HEK293 (cell line): ENCODE data around the gene ALOX12B.

Experiments used
- HOXC10 ChIP-seq: sonication (generic); formaldehyde crosslinking; IDR thresholded peaks from 2 replicates; pipeline ENCODE4 v1.8.1; 2023; ENCODE audit warnings: mild to moderate bottlenecking, missing genetic modification reagents
- KLF9 ChIP-seq: fragments of 450-650 bp; formaldehyde crosslinking; IDR thresholded peaks from 2 replicates; pipeline ENCODE4 v1.5.1; 2016; ENCODE audit warnings: missing biosample characterization, missing genetic modification characterization, low read depth
- RBAK ChIP-seq: fragments of 450-650 bp; formaldehyde crosslinking; IDR thresholded peaks from 2 replicates; pipeline ENCODE4 v1.5.1; 2016; ENCODE audit warnings: missing biosample characterization, missing genetic modification characterization
- SP3 ChIP-seq: fragments of 450-650 bp; formaldehyde crosslinking; IDR thresholded peaks from 2 replicates; pipeline ENCODE4 v1.5.1; 2016; ENCODE audit warnings: missing biosample characterization, missing genetic modification characterization
- ZBTB20 ChIP-seq: fragments of 450-650 bp; formaldehyde crosslinking; IDR thresholded peaks from 2 replicates; pipeline ENCODE4 v1.5.1; 2016; ENCODE audit warnings: missing biosample characterization, missing genetic modification characterization
- ZEB2 ChIP-seq: fragments of 450-650 bp; formaldehyde crosslinking; IDR thresholded peaks from 2 replicates; pipeline ENCODE4 v1.5.1; 2016; ENCODE audit warnings: missing biosample characterization, missing genetic modification characterization
- ZFP69B ChIP-seq: fragments of 450-650 bp; formaldehyde crosslinking; IDR thresholded peaks from 2 replicates; pipeline ENCODE4 v1.5.1; 2016; ENCODE audit warnings: missing biosample characterization, missing genetic modification characterization
- ZNF214 ChIP-seq: fragments of 450-650 bp; formaldehyde crosslinking; IDR thresholded peaks from 2 replicates; pipeline ENCODE4 v1.5.1; 2017; ENCODE audit warnings: missing biosample characterization, mild to moderate bottlenecking, missing genetic modification characterization, borderline replicate concordance
- ZNF248 ChIP-seq: fragments of 450-650 bp; formaldehyde crosslinking; IDR thresholded peaks from 2 replicates; pipeline ENCODE4 v1.5.1; 2017; ENCODE audit warnings: missing biosample characterization, missing genetic modification characterization
- ZNF394 ChIP-seq: fragments of 450-650 bp; formaldehyde crosslinking; IDR thresholded peaks from 2 replicates; pipeline ENCODE4 v1.5.1; 2016; ENCODE audit warnings: missing biosample characterization, missing genetic modification characterization, mild to moderate bottlenecking, moderate library complexity, borderline replicate concordance
- ZNF426 ChIP-seq: fragments of 450-650 bp; formaldehyde crosslinking; IDR thresholded peaks from 2 replicates; pipeline ENCODE4 v1.5.1; 2017; ENCODE audit warnings: missing biosample characterization, missing genetic modification characterization, mild to moderate bottlenecking, inconsistent platforms, moderate library complexity
- ZNF548 ChIP-seq: fragments of 450-650 bp; formaldehyde crosslinking; IDR thresholded peaks from 2 replicates; pipeline ENCODE4 v1.5.1; 2016; ENCODE audit warnings: missing biosample characterization, missing genetic modification characterization
- ZNF571 ChIP-seq: fragments of 450-650 bp; formaldehyde crosslinking; IDR thresholded peaks from 2 replicates; pipeline ENCODE4 v1.5.0; 2017; ENCODE audit warnings: missing biosample characterization, missing genetic modification characterization
- ZNF623 ChIP-seq: fragments of 450-650 bp; formaldehyde crosslinking; IDR thresholded peaks from 2 replicates; pipeline ENCODE4 v1.5.1; 2016; ENCODE audit warnings: missing biosample characterization, missing genetic modification characterization
- ZNF624 ChIP-seq: fragments of 450-650 bp; formaldehyde crosslinking; IDR thresholded peaks from 2 replicates; pipeline ENCODE4 v1.5.1; 2017; ENCODE audit warnings: missing biosample characterization, missing genetic modification characterization
- ZNF654 ChIP-seq: fragments of 450-650 bp; formaldehyde crosslinking; IDR thresholded peaks from 2 replicates; pipeline ENCODE4 v1.5.1; 2016; ENCODE audit warnings: low read depth, missing biosample characterization, missing genetic modification characterization
- ZNF76 ChIP-seq: fragments of 450-650 bp; formaldehyde crosslinking; IDR thresholded peaks from 2 replicates; pipeline ENCODE4; 2016; ENCODE audit warnings: low read depth, missing biosample characterization, missing genetic modification characterization, borderline replicate concordance
- ZNF768 ChIP-seq: fragments of 450-650 bp; formaldehyde crosslinking; IDR thresholded peaks from 2 replicates; pipeline ENCODE4 v1.5.1; 2018; ENCODE audit warnings: missing biosample characterization, mild to moderate bottlenecking, missing genetic modification characterization
- TF ChIP-seq, protein P1 (sequence below): fragments of 450-650 bp; formaldehyde crosslinking; IDR thresholded peaks from 2 replicates; pipeline ENCODE4 v1.5.1; 2016; ENCODE audit warnings: missing biosample characterization, missing genetic modification characterization, borderline replicate concordance
- TF ChIP-seq, protein P2 (sequence below): fragments of 450-650 bp; formaldehyde crosslinking; IDR thresholded peaks from 2 replicates; pipeline ENCODE4 v1.5.1; 2016; ENCODE audit warnings: missing biosample characterization, missing genetic modification characterization, borderline replicate concordance
- TF ChIP-seq, protein P3 (sequence below): IDR thresholded peaks from 2 replicates; pipeline ENCODE4 v1.6.1; 2011; ENCODE audit warnings: mild to moderate bottlenecking, low read depth, low read length, borderline replicate concordance
- TF ChIP-seq, protein P4 (sequence below): fragments of 450-650 bp; formaldehyde crosslinking; IDR thresholded peaks from 2 replicates; pipeline ENCODE4 v1.5.1; 2017; ENCODE audit warnings: missing biosample characterization, missing genetic modification characterization
- TF ChIP-seq, protein P5 (sequence below): fragments of 450-650 bp; formaldehyde crosslinking; IDR thresholded peaks from 2 replicates; pipeline ENCODE4 v1.5.1; 2016; ENCODE audit warnings: missing biosample characterization, missing genetic modification characterization
- TF ChIP-seq, protein P6 (sequence below): fragments of 450-650 bp; formaldehyde crosslinking; IDR thresholded peaks from 2 replicates; pipeline ENCODE4 v1.5.0; 2017; ENCODE audit warnings: missing biosample characterization, missing genetic modification characterization, borderline replicate concordance

ALOX12B gene

DNA sequence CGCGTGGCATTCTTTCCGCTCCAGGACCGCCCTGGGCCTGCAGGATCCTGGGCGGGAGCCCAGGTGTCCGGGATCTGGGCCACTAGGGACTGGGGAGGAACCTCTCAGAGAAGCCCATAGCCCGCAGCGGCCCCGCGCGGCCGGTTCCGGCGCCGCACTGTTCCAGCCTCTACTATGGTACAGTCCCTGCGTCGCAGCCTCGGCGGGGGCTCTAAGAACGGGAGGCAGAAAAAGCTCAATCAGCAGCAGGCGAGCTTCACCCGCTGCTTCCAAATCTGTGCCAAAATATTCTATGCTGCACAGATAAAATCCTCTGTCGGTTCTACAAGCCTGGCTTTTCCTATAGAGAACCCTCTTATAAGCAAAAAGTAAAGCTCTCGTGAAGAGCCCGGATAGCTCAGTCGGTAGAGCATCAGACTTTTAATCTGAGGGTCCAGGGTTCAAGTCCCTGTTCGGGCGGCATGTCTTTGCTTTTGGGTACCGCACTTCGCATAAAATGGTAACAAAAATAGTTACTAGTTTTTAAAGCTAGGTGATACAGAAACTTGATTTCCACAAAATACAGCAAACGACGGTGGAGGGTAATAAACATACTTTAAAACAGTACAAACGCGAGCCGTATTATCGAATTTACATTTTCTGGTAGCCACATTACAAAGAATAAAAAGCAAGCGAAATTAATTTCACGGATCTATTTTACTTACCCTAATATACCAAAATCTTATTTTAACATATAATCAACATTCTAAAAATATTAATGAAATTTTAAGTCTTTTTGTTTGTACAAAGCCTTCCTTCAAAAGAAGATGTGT is 31.5 kb upstream of the ALOX12B start (continued):
- TF ChIP-seq ZEB2 (tag by site-specific recombination) = peak; percentile 78
- TF ChIP-seq SP3 (tag by site-specific recombination) = no peak
- TF ChIP-seq ZNF76 (tag by site-specific recombination) = 0 out of 2 replicates have a peak, but pooled peaks have one; percentile 13
- TF ChIP-seq ZBTB20 (tag by site-specific recombination) = no peak; the same call in 1 of the 2 replicates
- TF ChIP-seq, protein P1, sequence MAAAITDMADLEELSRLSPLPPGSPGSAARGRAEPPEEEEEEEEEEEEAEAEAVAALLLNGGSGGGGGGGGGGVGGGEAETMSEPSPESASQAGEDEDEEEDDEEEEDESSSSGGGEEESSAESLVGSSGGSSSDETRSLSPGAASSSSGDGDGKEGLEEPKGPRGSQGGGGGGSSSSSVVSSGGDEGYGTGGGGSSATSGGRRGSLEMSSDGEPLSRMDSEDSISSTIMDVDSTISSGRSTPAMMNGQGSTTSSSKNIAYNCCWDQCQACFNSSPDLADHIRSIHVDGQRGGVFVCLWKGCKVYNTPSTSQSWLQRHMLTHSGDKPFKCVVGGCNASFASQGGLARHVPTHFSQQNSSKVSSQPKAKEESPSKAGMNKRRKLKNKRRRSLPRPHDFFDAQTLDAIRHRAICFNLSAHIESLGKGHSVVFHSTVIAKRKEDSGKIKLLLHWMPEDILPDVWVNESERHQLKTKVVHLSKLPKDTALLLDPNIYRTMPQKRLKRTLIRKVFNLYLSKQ = no peak
- no peak for TF ChIP-seq ZNF214 (tag by site-specific recombination)
- TF ChIP-seq ZNF623 (tag by site-specific recombination) = peak; percentile 4; the same call in 1 of the 2 replicates
- 0 out of 2 replicates have a peak, but pooled peaks have one; percentile 0 for TF ChIP-seq KLF9
- no peak for TF ChIP-seq HOXC10
- TF ChIP-seq ZNF248 (tag by site-specific recombination) = no peak
- peak; percentile 40 for TF ChIP-seq ZNF654 (tag by site-specific recombination)
- TF ChIP-seq, protein P2, sequence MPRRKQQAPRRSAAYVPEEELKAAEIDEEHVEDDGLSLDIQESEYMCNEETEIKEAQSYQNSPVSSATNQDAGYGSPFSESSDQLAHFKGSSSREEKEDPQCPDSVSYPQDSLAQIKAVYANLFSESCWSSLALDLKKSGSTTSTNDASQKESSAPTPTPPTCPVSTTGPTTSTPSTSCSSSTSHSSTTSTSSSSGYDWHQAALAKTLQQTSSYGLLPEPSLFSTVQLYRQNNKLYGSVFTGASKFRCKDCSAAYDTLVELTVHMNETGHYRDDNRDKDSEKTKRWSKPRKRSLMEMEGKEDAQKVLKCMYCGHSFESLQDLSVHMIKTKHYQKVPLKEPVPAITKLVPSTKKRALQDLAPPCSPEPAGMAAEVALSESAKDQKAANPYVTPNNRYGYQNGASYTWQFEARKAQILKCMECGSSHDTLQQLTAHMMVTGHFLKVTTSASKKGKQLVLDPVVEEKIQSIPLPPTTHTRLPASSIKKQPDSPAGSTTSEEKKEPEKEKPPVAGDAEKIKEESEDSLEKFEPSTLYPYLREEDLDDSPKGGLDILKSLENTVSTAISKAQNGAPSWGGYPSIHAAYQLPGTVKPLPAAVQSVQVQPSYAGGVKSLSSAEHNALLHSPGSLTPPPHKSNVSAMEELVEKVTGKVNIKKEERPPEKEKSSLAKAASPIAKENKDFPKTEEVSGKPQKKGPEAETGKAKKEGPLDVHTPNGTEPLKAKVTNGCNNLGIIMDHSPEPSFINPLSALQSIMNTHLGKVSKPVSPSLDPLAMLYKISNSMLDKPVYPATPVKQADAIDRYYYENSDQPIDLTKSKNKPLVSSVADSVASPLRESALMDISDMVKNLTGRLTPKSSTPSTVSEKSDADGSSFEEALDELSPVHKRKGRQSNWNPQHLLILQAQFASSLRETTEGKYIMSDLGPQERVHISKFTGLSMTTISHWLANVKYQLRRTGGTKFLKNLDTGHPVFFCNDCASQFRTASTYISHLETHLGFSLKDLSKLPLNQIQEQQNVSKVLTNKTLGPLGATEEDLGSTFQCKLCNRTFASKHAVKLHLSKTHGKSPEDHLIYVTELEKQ (tag by site-specific recombination) = no peak
- TF ChIP-seq, protein P3, sequence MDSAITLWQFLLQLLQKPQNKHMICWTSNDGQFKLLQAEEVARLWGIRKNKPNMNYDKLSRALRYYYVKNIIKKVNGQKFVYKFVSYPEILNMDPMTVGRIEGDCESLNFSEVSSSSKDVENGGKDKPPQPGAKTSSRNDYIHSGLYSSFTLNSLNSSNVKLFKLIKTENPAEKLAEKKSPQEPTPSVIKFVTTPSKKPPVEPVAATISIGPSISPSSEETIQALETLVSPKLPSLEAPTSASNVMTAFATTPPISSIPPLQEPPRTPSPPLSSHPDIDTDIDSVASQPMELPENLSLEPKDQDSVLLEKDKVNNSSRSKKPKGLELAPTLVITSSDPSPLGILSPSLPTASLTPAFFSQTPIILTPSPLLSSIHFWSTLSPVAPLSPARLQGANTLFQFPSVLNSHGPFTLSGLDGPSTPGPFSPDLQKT = no peak
- TF ChIP-seq, protein P4, sequence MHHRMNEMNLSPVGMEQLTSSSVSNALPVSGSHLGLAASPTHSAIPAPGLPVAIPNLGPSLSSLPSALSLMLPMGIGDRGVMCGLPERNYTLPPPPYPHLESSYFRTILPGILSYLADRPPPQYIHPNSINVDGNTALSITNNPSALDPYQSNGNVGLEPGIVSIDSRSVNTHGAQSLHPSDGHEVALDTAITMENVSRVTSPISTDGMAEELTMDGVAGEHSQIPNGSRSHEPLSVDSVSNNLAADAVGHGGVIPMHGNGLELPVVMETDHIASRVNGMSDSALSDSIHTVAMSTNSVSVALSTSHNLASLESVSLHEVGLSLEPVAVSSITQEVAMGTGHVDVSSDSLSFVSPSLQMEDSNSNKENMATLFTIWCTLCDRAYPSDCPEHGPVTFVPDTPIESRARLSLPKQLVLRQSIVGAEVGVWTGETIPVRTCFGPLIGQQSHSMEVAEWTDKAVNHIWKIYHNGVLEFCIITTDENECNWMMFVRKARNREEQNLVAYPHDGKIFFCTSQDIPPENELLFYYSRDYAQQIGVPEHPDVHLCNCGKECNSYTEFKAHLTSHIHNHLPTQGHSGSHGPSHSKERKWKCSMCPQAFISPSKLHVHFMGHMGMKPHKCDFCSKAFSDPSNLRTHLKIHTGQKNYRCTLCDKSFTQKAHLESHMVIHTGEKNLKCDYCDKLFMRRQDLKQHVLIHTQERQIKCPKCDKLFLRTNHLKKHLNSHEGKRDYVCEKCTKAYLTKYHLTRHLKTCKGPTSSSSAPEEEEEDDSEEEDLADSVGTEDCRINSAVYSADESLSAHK (tag by site-specific recombination) = peak; percentile 52; the same call in 1 of the 2 replicates
- no peak for TF ChIP-seq ZNF624 (tag by site-specific recombination)
- TF ChIP-seq ZNF571 (tag by site-specific recombination) = no peak
- peak; percentile 20; the same call in 1 of the 2 replicates for TF ChIP-seq ZFP69B (tag by site-specific recombination)
- peak; percentile 38 for TF ChIP-seq ZNF394 (tag by site-specific recombination)
- TF ChIP-seq ZNF768 = no peak
- no peak for TF ChIP-seq ZNF426 (tag by site-specific recombination)
- no peak for TF ChIP-seq ZNF548 (tag by site-specific recombination)
- no peak for TF ChIP-seq RBAK
- TF ChIP-seq, protein P5, sequence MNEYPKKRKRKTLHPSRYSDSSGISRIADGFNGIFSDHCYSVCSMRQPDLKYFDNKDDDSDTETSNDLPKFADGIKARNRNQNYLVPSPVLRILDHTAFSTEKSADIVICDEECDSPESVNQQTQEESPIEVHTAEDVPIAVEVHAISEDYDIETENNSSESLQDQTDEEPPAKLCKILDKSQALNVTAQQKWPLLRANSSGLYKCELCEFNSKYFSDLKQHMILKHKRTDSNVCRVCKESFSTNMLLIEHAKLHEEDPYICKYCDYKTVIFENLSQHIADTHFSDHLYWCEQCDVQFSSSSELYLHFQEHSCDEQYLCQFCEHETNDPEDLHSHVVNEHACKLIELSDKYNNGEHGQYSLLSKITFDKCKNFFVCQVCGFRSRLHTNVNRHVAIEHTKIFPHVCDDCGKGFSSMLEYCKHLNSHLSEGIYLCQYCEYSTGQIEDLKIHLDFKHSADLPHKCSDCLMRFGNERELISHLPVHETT (tag by site-specific recombination) = peak; percentile 68
- TF ChIP-seq, protein P6, sequence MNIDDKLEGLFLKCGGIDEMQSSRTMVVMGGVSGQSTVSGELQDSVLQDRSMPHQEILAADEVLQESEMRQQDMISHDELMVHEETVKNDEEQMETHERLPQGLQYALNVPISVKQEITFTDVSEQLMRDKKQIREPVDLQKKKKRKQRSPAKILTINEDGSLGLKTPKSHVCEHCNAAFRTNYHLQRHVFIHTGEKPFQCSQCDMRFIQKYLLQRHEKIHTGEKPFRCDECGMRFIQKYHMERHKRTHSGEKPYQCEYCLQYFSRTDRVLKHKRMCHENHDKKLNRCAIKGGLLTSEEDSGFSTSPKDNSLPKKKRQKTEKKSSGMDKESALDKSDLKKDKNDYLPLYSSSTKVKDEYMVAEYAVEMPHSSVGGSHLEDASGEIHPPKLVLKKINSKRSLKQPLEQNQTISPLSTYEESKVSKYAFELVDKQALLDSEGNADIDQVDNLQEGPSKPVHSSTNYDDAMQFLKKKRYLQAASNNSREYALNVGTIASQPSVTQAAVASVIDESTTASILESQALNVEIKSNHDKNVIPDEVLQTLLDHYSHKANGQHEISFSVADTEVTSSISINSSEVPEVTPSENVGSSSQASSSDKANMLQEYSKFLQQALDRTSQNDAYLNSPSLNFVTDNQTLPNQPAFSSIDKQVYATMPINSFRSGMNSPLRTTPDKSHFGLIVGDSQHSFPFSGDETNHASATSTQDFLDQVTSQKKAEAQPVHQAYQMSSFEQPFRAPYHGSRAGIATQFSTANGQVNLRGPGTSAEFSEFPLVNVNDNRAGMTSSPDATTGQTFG (tag by site-specific recombination) = no peak
